Uterus (tissue), 2 donors: ENCODE data around the gene ATG5.

Source experiments
- POLR2A ChIP-seq, 2 donors: fragments of 450-650 bp; IDR thresholded peaks; one replicate each; pipeline ENCODE4 v1.6.1; 2016; ENCODE audit warnings: antibody characterized with exemption in 2 of 2, mild to moderate bottlenecking in 1 of 2, moderate library complexity in 1 of 2
- TF ChIP-seq, protein P1 (sequence below), 4 experiments: fragments of 200-600 bp in 2 of 4; fragments of 450-650 bp in 2 of 4; sonication (generic) in 2 of 4; IDR thresholded peaks; one replicate each; pipeline ENCODE4 v1.5.1; 2016 to 2019; ENCODE audit warnings: antibody characterized with exemption in 4 of 4, mild to moderate bottlenecking in 2 of 4, moderate library complexity in 1 of 4

DNA sequence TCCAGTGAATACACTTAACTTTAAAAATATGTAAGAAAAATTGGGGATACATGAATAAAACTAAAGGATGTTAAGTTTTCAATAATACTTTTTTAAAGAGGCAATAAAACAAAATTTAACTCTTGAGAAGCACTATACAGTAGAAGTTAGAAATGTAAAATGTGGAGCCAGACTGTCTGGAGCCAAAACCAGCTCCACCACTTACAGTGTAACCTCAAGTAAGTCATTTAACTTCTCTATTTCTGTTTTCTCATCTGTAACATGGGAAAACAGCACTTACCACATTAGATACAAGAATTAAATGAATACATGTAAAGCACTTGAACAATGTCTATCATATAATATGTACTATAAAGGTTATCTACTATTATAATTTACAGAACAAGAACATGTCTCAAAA, 6.7 kb downstream of the ATG5 start:
- TF ChIP-seq, protein P1, sequence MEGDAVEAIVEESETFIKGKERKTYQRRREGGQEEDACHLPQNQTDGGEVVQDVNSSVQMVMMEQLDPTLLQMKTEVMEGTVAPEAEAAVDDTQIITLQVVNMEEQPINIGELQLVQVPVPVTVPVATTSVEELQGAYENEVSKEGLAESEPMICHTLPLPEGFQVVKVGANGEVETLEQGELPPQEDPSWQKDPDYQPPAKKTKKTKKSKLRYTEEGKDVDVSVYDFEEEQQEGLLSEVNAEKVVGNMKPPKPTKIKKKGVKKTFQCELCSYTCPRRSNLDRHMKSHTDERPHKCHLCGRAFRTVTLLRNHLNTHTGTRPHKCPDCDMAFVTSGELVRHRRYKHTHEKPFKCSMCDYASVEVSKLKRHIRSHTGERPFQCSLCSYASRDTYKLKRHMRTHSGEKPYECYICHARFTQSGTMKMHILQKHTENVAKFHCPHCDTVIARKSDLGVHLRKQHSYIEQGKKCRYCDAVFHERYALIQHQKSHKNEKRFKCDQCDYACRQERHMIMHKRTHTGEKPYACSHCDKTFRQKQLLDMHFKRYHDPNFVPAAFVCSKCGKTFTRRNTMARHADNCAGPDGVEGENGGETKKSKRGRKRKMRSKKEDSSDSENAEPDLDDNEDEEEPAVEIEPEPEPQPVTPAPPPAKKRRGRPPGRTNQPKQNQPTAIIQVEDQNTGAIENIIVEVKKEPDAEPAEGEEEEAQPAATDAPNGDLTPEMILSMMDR (IDR thresholded peaks at IDR 0.05), result no peak
- no peak for TF ChIP-seq POLR2A (IDR thresholded peaks at IDR 0.05)
